Adrenal gland (tissue), 12 donors: ENCODE results near the gene POC1A. TPM values are rescaled to one million over a fixed set of nuclear protein-coding genes. Genes with fewer than 3 reads are reported as not detected.
A peak's percentile ranks its signal among the peaks of the same experiment; 100 is the strongest.

Experiments
- DNase-seq, 7 donors: peaks; one replicate each; pipeline ENCODE4 v3.0.0-alpha.2; 2019 to 2020
- H3K27ac ChIP-seq, 5 donors: fragments of 200-600 bp; sonication (generic) in 4 of 5; 1 replicate in 3 of 5; 2 replicates in 2 of 5; pipeline versions ENCODE4 v1.5.1 to v1.8.0; 2016 to 2020; ENCODE audit warnings: mild to moderate bottlenecking in 1 of 5
- H3K27me3 ChIP-seq: fragments of 200-600 bp; 2 replicates; pipeline ENCODE4 v1.8.0; 2021
- H3K36me3 ChIP-seq, 2 donors: fragments of 200-600 bp; replicated peaks in 1 of 2; 1 replicate in 1 of 2; 2 replicates in 1 of 2; pipeline versions ENCODE4 v1.5.1 to v1.8.0; 2018 to 2022
- H3K4me1 ChIP-seq, 2 donors: fragments of 200-600 bp; replicated peaks in 1 of 2; 1 replicate in 1 of 2; 2 replicates in 1 of 2; pipeline versions ENCODE4 v1.5.1 to v1.8.0; 2018 to 2021
- H3K4me3 ChIP-seq, 4 donors: fragments of 200-600 bp; sonication (generic) in 3 of 4; one replicate each; pipeline ENCODE4 v1.5.1; 2016 to 2018
- H3K9me3 ChIP-seq, 3 donors: fragments of 200-600 bp; sonication (generic) in 1 of 3; replicated peaks in 1 of 3; 1 replicate in 2 of 3; 2 replicates in 1 of 3; pipeline versions ENCODE4 v1.5.1 to v1.8.0; 2016 to 2021
- POLR2A ChIP-seq, 2 donors: fragments of 450-650 bp; IDR thresholded peaks; one replicate each; pipeline ENCODE4 v1.6.1; 2017; ENCODE audit warnings: antibody characterized with exemption in 2 of 2, mild to moderate bottlenecking in 2 of 2, moderate library complexity in 1 of 2
- WGBS, 4 donors: extraction: QIAGEN DNeasy Blood & Tissue Kit in 2 of 4; methylation state at CpG; one replicate each; pipeline versions ENCODE4 v1.1.5 to v1.1.7; 2013 to 2017; 5-methylcytosine and 5-hydroxymethylcytosine counted together
- intact Hi-C, 2 donors: fragments of 100-400 bp; cut with DNase I; formaldehyde crosslinking; loops; one replicate each; pipeline versions ENCODE4 v1.14.1 to v1.15.0; 2022 to 2023
- polyA plus RNA-seq, 3 donors: library from polyadenylated mRNA; stranded (reverse); fragments of 200-250 nt in 2 of 3; fragments of 350-450 nt in 1 of 3; fragmentation: Illumina TruSeq in 1 of 3; extraction: RNeasy Lipid Tissue Mini Kit (QIAGEN cat#74804) in 1 of 3; gene quantifications; one replicate each; pipeline ENCODE4 v1.2.3, GENCODE V29; 2013 to 2014
- total RNA-seq, 9 donors: library from RNA; depleted of rRNA in 4 of 9; stranded (reverse); fragments of >200 nt in 4 of 9; fragments of 120-200 nt in 1 of 9; fragmentation: NEBNext Ultra II Directional in 1 of 9; extraction: Animal tissue kit (Norgen Biotek cat#: 25700) in 1 of 9; gene quantifications; one replicate each; pipeline versions ENCODE4 v1.1.0 to v1.2.4, GENCODE V29; 2013 to 2023
- TF ChIP-seq, protein P1 (sequence below), 6 experiments: fragments of 450-650 bp in 4 of 6; fragments of 200-600 bp in 2 of 6; sonication (generic) in 1 of 6; IDR thresholded peaks; 1 replicate in 5 of 6; 2 replicates in 1 of 6; pipeline versions ENCODE4 v1.5.1 to v1.8.0; 2016 to 2021; ENCODE audit warnings: antibody characterized with exemption in 6 of 6, mild to moderate bottlenecking in 2 of 6, moderate library complexity in 1 of 6
- donor health status: healthy with polysubstance abuse.
- donor health status: Bipolar disorder and iron deficiency.
- donor health status: DM: yes; HTN: yes; CAD: no.
- donor health status: DM: no; HTN: no; CAD: no.
- donor health status: DM: no; HTN: no; CAD: no.
- donor health status: DM: yes; HTN: yes; CAD: no.

Gene POC1A
- total and polyA plus RNA-seq, 12 donors = 2.0 to 8.4 (median 5.5) TPM

DNA sequence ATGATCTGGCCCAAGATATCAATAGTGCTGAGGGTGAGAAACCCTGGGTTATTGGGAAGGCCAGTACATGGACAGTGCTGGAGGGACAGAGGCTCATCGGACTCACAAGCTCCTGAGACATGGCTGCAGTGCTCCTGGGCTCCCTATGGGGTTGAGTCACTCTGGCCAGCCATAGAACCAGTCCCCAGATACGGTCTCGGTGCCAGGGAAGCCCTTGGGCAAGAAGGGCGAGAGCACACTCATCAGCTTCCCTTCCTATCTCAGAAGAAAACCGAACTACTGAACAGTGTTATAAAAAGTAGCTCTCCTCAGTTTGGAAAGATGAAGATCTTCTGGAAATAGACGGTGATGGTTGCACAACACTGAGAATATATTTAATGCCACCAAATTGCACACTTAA, 34.4 kb downstream of the POC1A start:
- H3K9me3 ChIP-seq = no peaks in the 10 kb centered on the region
- H3K27ac ChIP-seq = peak overlapping the region in 1 of 5 donors; percentile 33
- intact Hi-C loops = loop anchor here (5.0 to 10.0 kb wide), 3 partner anchors 38 to 118 kb away; no protein-coding TSS in a partner anchor
- TF ChIP-seq, protein P1, sequence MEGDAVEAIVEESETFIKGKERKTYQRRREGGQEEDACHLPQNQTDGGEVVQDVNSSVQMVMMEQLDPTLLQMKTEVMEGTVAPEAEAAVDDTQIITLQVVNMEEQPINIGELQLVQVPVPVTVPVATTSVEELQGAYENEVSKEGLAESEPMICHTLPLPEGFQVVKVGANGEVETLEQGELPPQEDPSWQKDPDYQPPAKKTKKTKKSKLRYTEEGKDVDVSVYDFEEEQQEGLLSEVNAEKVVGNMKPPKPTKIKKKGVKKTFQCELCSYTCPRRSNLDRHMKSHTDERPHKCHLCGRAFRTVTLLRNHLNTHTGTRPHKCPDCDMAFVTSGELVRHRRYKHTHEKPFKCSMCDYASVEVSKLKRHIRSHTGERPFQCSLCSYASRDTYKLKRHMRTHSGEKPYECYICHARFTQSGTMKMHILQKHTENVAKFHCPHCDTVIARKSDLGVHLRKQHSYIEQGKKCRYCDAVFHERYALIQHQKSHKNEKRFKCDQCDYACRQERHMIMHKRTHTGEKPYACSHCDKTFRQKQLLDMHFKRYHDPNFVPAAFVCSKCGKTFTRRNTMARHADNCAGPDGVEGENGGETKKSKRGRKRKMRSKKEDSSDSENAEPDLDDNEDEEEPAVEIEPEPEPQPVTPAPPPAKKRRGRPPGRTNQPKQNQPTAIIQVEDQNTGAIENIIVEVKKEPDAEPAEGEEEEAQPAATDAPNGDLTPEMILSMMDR (IDR thresholded peaks at IDR 0.05) = no peak
- TF ChIP-seq POLR2A (IDR thresholded peaks at IDR 0.05) = no peak
- no peaks in the 10 kb centered on the region for H3K27me3 ChIP-seq
- no peaks in the 10 kb centered on the region for H3K36me3 ChIP-seq
- 79 to 93% (median 82%) methylated on average over 6 of the region's 6 CpGs for WGBS, 4 donors
- H3K4me3 ChIP-seq = no peak overlapping the region
- H3K4me1 ChIP-seq = peaks cover 13 to 36% of the 10 kb centered on the region in 2 donors
- DNase-seq = no peak

DNA sequence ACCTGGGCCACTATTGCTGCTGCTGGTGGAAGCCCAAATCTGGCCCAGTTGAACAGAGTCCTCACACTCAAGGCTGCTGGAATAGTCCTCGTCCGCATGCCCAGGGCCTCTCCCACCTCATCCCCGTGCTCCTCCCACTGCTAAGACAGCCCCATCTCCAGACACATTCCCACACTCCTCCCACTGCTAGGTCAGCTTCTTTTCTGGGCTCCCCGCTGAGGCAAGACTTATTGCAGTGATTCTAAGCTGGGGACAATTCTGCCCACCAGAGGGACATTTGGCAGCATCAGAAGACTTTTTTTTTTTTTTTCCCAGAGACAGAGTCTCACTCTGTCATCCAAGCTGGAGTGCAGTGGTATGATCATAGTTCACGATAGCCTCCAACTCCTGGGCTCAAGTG, 35.1 kb downstream of the POC1A start:
- H3K27me3 ChIP-seq = no peaks in the 10 kb centered on the region
- H3K4me1 ChIP-seq = peaks cover 13 to 36% of the 10 kb centered on the region in 2 donors
- H3K27ac ChIP-seq = no peak overlapping the region
- no peaks in the 10 kb centered on the region for H3K36me3 ChIP-seq
- intact Hi-C loops = loop anchor here (5.0 to 10.0 kb wide), 2 partner anchors 37 to 54 kb away; no protein-coding TSS in a partner anchor
- TF ChIP-seq, protein P1 (IDR thresholded peaks at IDR 0.05) = no peak
- TF ChIP-seq POLR2A (IDR thresholded peaks at IDR 0.05) = no peak
- no peak for DNase-seq
- WGBS, 4 donors = 82 to 93% (median 84%) methylated on average over 5 of the region's 5 CpGs
- H3K9me3 ChIP-seq = no peaks in the 10 kb centered on the region
- H3K4me3 ChIP-seq = no peak overlapping the region

DNA sequence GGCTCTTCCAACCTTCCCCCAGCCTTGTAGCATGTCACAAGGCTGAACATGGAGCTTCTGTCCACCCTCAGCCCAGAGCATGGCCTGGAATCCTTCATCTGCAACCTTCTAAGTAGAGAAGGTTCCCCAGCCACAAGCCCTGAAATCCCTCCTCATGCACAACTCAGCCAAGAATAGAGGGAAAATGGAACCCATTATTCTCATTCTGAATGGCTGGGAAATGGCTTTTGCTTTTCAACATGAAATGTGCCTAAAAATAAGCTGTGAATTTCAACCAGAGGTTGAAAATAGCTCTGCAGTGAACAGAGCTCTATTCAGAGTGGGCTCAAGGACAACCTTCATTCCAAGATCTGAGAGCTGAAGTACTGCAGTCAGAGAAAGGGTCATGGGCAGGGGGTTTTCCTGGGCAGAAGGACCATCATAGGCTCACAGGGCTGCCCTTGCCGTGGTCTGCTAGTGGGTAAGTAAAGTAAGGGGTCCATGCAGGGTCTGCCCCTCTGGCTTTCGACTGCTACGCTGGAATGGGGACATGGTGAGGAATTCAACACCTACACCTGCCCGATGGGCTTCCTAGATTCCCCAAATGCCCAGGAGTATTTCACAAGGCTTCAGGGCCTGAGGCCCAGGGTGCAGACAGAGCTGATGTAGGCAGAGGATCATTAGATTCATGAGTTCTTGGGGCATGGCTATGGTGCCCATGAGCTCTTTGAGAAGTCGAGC, 35.9 kb downstream of the POC1A start:
- H3K27me3 ChIP-seq = no peaks in the 10 kb centered on the region
- intact Hi-C loops = loop anchor here (5.0 to 10.0 kb wide), 2 partner anchors 36 to 54 kb away; no protein-coding TSS in a partner anchor
- peak overlapping the region in 1 of 5 donors; percentile 26 for H3K27ac ChIP-seq
- H3K4me1 ChIP-seq = peaks cover 13 to 36% of the 10 kb centered on the region in 2 donors
- no peak for DNase-seq
- TF ChIP-seq, protein P1 (IDR thresholded peaks at IDR 0.05) = no peak
- TF ChIP-seq POLR2A (IDR thresholded peaks at IDR 0.05) = no peak
- H3K9me3 ChIP-seq = no peaks in the 10 kb centered on the region
- H3K36me3 ChIP-seq = no peaks in the 10 kb centered on the region
- H3K4me3 ChIP-seq = no peak overlapping the region
- 84 to 90% (median 87%) methylated on average over 4 to 5 of the region's 5 CpGs for WGBS, 4 donors

DNA sequence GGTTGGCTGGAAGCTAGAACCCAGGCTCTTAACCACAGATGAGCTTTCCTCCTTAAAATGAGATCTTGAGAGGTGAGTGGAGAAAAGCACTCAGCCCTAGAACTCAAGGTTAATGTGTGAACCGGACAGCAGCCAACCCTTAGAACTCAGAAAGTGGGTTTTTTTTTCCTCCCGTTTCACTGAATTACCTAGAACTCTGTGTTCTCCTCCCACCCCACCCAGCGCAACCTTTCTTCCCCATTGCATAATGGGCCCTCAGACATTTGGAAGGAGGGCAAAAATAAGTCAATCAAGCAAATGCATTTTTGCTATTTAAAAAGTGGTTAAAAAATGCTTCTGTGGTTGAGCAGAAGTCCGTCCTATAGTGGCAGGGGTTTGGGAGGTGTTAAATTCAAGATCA, 36.7 kb downstream of the POC1A start:
- intact Hi-C loops = loop anchor here (5.0 to 10.0 kb wide), 2 partner anchors 35 to 53 kb away; no protein-coding TSS in a partner anchor
- Histone ChIP-seq H3K27me3 (no peaks in the 10 kb centered on the region), H3K4me1 (peaks cover 13 to 29% of the 10 kb centered on the region in 2 donors), H3K36me3 (no peaks in the 10 kb centered on the region), H3K4me3 (no peak overlapping the region), H3K27ac (no peak overlapping the region), H3K9me3 (no peaks in the 10 kb centered on the region)
- TF ChIP-seq, protein P1 (IDR thresholded peaks at IDR 0.05) = no peak
- no peak for TF ChIP-seq POLR2A (IDR thresholded peaks at IDR 0.05)
- DNase-seq = no peak
- WGBS, 4 donors = 76 to 84% (median 81%) methylated on average over 4 of the region's 4 CpGs
